Measurements from ENCODE around the gene EVX1. TPM values are rescaled to one million over a fixed set of nuclear protein-coding genes. Genes with fewer than 3 reads are reported as not detected.

EVX1 gene
- total RNA-seq, 1 donor, result not detected

GRCh38 chr7:27200761-27201579, 41.6 kb upstream of the EVX1 start:
- H3K79me2 ChIP-seq (ENCODE audit: insufficient read depth, low read length), result peaks cover 52% of the 10 kb centered on the region
- peak overlapping the region; percentile 62 for H2AFZ ChIP-seq (ENCODE audit: low read length)
- no peaks in the 10 kb centered on the region for H3K36me3 ChIP-seq (ENCODE audit: insufficient read depth, low read length)
- no peak for TF ChIP-seq CTCF (IDR thresholded peaks at IDR 0.05; ENCODE audit: extremely low read depth, low read depth, low read length)
- H3K27ac ChIP-seq (ENCODE audit: low read depth, low read length), result peak overlapping the region; percentile 21
- DNase-seq (ENCODE audit: insufficient read length, low spot score, missing footprints), result no peak
- peak overlapping the region; percentile 83 for H3K4me2 ChIP-seq (ENCODE audit: insufficient read depth, low read length)
- peaks cover 23% of the 10 kb centered on the region for H3K4me1 ChIP-seq (ENCODE audit: insufficient read depth, low read length)
- H3K4me3 ChIP-seq (ENCODE audit: insufficient read depth, low read length), result peak overlapping the region; percentile 80
- H3K9me3 ChIP-seq (ENCODE audit: low read depth, low read length), result no peaks in the 10 kb centered on the region
- peaks cover 23% of the 10 kb centered on the region for H3K27me3 ChIP-seq (ENCODE audit: insufficient read depth, low read length)
- peaks cover 13% of the 10 kb centered on the region for H4K20me1 ChIP-seq (ENCODE audit: insufficient read depth, low read length)

GRCh38 chr7:27201580-27202017, 41.0 kb upstream of the EVX1 start:
- H3K27me3 ChIP-seq (ENCODE audit: insufficient read depth, low read length), result peaks cover 28% of the 10 kb centered on the region
- peak; percentile 69 for DNase-seq (ENCODE audit: insufficient read length, low spot score, missing footprints)
- peaks cover 18% of the 10 kb centered on the region for H3K4me1 ChIP-seq (ENCODE audit: insufficient read depth, low read length)
- no peaks in the 10 kb centered on the region for H3K9me3 ChIP-seq (ENCODE audit: low read depth, low read length)
- H4K20me1 ChIP-seq (ENCODE audit: insufficient read depth, low read length), result peaks cover 9% of the 10 kb centered on the region
- H3K79me2 ChIP-seq (ENCODE audit: insufficient read depth, low read length), result peaks cover 46% of the 10 kb centered on the region
- peak overlapping the region; percentile 83 for H3K4me2 ChIP-seq (ENCODE audit: insufficient read depth, low read length)
- peak overlapping the region; percentile 36 for H3K27ac ChIP-seq (ENCODE audit: low read depth, low read length)
- TF ChIP-seq CTCF (IDR thresholded peaks at IDR 0.05; ENCODE audit: extremely low read depth, low read depth, low read length), result no peak
- H3K36me3 ChIP-seq (ENCODE audit: insufficient read depth, low read length), result no peaks in the 10 kb centered on the region
- H3K4me3 ChIP-seq (ENCODE audit: insufficient read depth, low read length), result peak overlapping the region; percentile 80
- peak overlapping the region; percentile 3 for H2AFZ ChIP-seq (ENCODE audit: low read length)

DNA sequence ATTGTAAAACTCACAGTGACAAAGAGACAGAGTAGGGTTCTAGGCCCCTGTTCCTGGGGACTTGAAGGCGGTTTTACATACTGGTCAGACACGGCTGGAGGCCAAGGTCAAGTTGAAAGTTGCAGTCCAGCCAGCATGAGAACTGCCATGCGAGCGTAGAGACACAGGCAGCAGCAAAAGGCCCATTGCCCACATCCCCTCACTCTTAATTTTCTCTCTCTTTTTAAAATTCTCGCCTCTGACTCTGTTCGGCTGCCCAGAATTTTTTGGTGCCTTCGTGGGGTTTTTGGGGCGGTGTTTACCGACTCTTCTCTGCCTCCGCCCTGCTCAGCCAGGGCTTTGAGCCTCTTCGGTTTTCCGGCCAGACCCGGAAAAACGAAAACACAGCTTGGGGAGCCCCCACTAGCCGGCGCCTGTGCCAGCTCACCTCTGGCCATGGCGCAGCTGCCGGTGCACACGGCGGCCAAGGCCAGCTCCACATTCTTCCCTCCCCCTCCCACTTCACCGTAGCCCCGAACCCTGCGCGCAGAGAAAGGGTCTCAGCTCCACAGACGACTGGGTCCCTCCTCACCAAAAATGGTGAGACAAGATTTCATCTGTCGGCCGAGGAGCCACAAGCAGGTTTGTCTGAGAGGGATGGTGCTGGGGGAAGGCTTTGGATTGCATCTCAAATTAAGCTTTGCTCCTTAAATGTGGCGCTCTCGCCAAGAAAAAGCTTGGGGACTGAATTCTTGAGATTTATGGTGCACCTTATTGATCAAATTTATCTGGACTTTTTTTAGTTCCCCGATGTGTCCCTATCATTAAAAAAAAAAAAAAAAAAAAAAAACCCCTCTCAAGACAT, 40.4 kb upstream of the EVX1 start:
- peaks cover 28% of the 10 kb centered on the region for H3K27me3 ChIP-seq (ENCODE audit: insufficient read depth, low read length)
- peaks cover 18% of the 10 kb centered on the region for H3K4me1 ChIP-seq (ENCODE audit: insufficient read depth, low read length)
- H3K27ac ChIP-seq (ENCODE audit: low read depth, low read length), result peak overlapping the region; percentile 36
- H3K4me3 ChIP-seq (ENCODE audit: insufficient read depth, low read length), result peak overlapping the region; percentile 80
- H3K9me3 ChIP-seq (ENCODE audit: low read depth, low read length), result no peaks in the 10 kb centered on the region
- no peak for TF ChIP-seq CTCF (IDR thresholded peaks at IDR 0.05; ENCODE audit: extremely low read depth, low read depth, low read length)
- H4K20me1 ChIP-seq (ENCODE audit: insufficient read depth, low read length), result peaks cover 9% of the 10 kb centered on the region
- DNase-seq (ENCODE audit: insufficient read length, low spot score, missing footprints), result peak; percentile 75
- H3K79me2 ChIP-seq (ENCODE audit: insufficient read depth, low read length), result peaks cover 40% of the 10 kb centered on the region
- peak overlapping the region; percentile 62 for H2AFZ ChIP-seq (ENCODE audit: low read length)
- no peaks in the 10 kb centered on the region for H3K36me3 ChIP-seq (ENCODE audit: insufficient read depth, low read length)
- H3K4me2 ChIP-seq (ENCODE audit: insufficient read depth, low read length), result peak overlapping the region; percentile 83

- H3K36me3 ChIP-seq (ENCODE audit: insufficient read depth, low read length), result no peaks in the 10 kb centered on the region
- H3K4me3 ChIP-seq (ENCODE audit: insufficient read depth, low read length), result no peak overlapping the region
- H3K79me2 ChIP-seq (ENCODE audit: insufficient read depth, low read length), result peaks cover 34% of the 10 kb centered on the region
- no peak for TF ChIP-seq CTCF (IDR thresholded peaks at IDR 0.05; ENCODE audit: extremely low read depth, low read depth, low read length)
- peak overlapping the region; percentile 83 for H3K4me2 ChIP-seq (ENCODE audit: insufficient read depth, low read length)
- H2AFZ ChIP-seq (ENCODE audit: low read length), result no peak overlapping the region
- no peaks in the 10 kb centered on the region for H3K9me3 ChIP-seq (ENCODE audit: low read depth, low read length)
- no peak overlapping the region for H3K27ac ChIP-seq (ENCODE audit: low read depth, low read length)
- H4K20me1 ChIP-seq (ENCODE audit: insufficient read depth, low read length), result peaks cover 5% of the 10 kb centered on the region
- H3K27me3 ChIP-seq (ENCODE audit: insufficient read depth, low read length), result peaks cover 27% of the 10 kb centered on the region
- DNase-seq (ENCODE audit: insufficient read length, low spot score, missing footprints), result no peak
- peaks cover 18% of the 10 kb centered on the region for H3K4me1 ChIP-seq (ENCODE audit: insufficient read depth, low read length)
Measured at GRCh38 chr7:27202862-27203134, 39.8 kb upstream of the EVX1 start.

All from osteoblast (primary cell).